Liver (tissue), 9 donors: Measurements from ENCODE around the gene USP11. TPM values are rescaled to one million over a fixed set of nuclear protein-coding genes. Genes with fewer than 3 reads are reported as not detected.

ENCODE experiments used
- DNase-seq: peaks from one replicate; pipeline ENCODE4 v3.0.0-alpha.2; 2017; ENCODE audit warnings: low spot score
- H3K27ac ChIP-seq, 2 donors: one replicate each; pipeline ENCODE4 v1.7.0; 2013; ENCODE audit warnings: inconsistent platforms in 2 of 2, low read length in 2 of 2, control low read depth in 1 of 2, low read depth in 1 of 2, mild to moderate bottlenecking in 1 of 2
- H3K27me3 ChIP-seq, 4 donors: one replicate each; pipeline versions ENCODE4 v1.6.1 to v1.7.0; 2013; ENCODE audit warnings: low read length in 3 of 4, inconsistent platforms in 1 of 4, mild to moderate bottlenecking in 1 of 4, moderate library complexity in 1 of 4; ENCODE audit not compliant: control insufficient read depth in 4 of 4, insufficient read depth in 4 of 4
- H3K36me3 ChIP-seq, 4 donors: one replicate each; pipeline versions ENCODE4 v1.6.1 to v1.7.0; 2013; ENCODE audit warnings: low read length in 3 of 4, mild to moderate bottlenecking in 3 of 4, low read depth in 1 of 4, moderate library complexity in 1 of 4; ENCODE audit not compliant: control insufficient read depth in 4 of 4, insufficient read depth in 3 of 4
- H3K4me1 ChIP-seq, 4 donors: one replicate each; pipeline versions ENCODE4 v1.6.1 to v1.7.0; 2013; ENCODE audit warnings: low read length in 3 of 4, mild to moderate bottlenecking in 3 of 4, moderate library complexity in 1 of 4; ENCODE audit not compliant: control insufficient read depth in 4 of 4, insufficient read depth in 4 of 4
- H3K4me3 ChIP-seq, 3 donors: one replicate each; pipeline versions ENCODE4 v1.6.1 to v1.7.0; 2013; ENCODE audit warnings: low read length in 3 of 3, control low read depth in 1 of 3, low read depth in 1 of 3, mild to moderate bottlenecking in 1 of 3
- H3K9ac ChIP-seq, 2 donors: one replicate each; pipeline ENCODE4 v1.7.0; 2013; ENCODE audit warnings: low read length in 2 of 2, mild to moderate bottlenecking in 2 of 2, moderate library complexity in 2 of 2, control low read depth in 1 of 2, low read depth in 1 of 2
- H3K9me3 ChIP-seq, 4 donors: one replicate each; pipeline versions ENCODE4 v1.6.1 to v1.7.0; 2013; ENCODE audit warnings: low read length in 3 of 4; ENCODE audit not compliant: control insufficient read depth in 4 of 4
- FOXA1 ChIP-seq: IDR thresholded peaks from 2 replicates; pipeline ENCODE4 v1.6.1; 2016; ENCODE audit warnings: antibody characterized with exemption
- HNF4G ChIP-seq: IDR thresholded peaks from 2 replicates; pipeline ENCODE4 v1.6.1; 2016; ENCODE audit warnings: antibody characterized with exemption
- JUND ChIP-seq, 2 donors: IDR thresholded peaks; 2 replicates each; pipeline ENCODE4 v1.6.1; 2016; ENCODE audit warnings: antibody characterized with exemption in 2 of 2
- REST ChIP-seq: IDR thresholded peaks from 2 replicates; pipeline ENCODE4 v1.6.1; 2016; ENCODE audit warnings: antibody characterized with exemption, mild to moderate bottlenecking
- SP1 ChIP-seq: IDR thresholded peaks from 2 replicates; pipeline ENCODE4 v1.6.1; 2018; ENCODE audit warnings: antibody characterized with exemption, mild to moderate bottlenecking
- TAF1 ChIP-seq: conservative IDR thresholded peaks from 2 replicates; pipeline ENCODE4 v1.6.1; 2016; ENCODE audit warnings: antibody characterized with exemption, mild to moderate bottlenecking
- YY1 ChIP-seq: IDR thresholded peaks from 2 replicates; pipeline ENCODE4 v1.6.1; 2016; ENCODE audit warnings: antibody characterized with exemption, mild to moderate bottlenecking
- ZBTB33 ChIP-seq: IDR thresholded peaks from 2 replicates; pipeline ENCODE4 v1.6.1; 2016; ENCODE audit warnings: antibody characterized with exemption
- WGBS: extraction: QIAGEN DNeasy Blood & Tissue Kit; methylation state at CpG from one replicate; pipeline ENCODE4 v1.1.7; 2013; 5-methylcytosine and 5-hydroxymethylcytosine counted together
- polyA plus RNA-seq, 2 donors: library from polyadenylated mRNA; stranded (reverse) in 1 of 2; unstranded in 1 of 2; fragments of 200-250 nt in 1 of 2; fragments of >200 nt in 1 of 2; fragmentation: Nextera tagmentation in 1 of 2; extraction: Ambion mirVana in 1 of 2; gene quantifications; one replicate each; pipeline versions ENCODE4 v1.2.1 to v1.2.3, GENCODE V29; 2013 to 2015
- total RNA-seq, 2 donors: library from RNA; depleted of rRNA; stranded (reverse); fragments of >200 nt; gene quantifications; one replicate each; pipeline ENCODE4 v1.2.3, GENCODE V29; 2014
- donor health status: healthy.
- donor health status: healthy.
- donor health status: healthy.
- donor health status: healthy.
- donor health status: healthy.

Gene USP11
- total and polyA plus RNA-seq, 4 donors = 9.6 to 24.3 (median 11.1) TPM

GRCh38 chrX:47234583-47234982 is 1.8 kb downstream of the USP11 start (continued):
- TF ChIP-seq ZBTB33 (no peak), JUND (IDR thresholded peaks at IDR 0.05) (no peak)

GRCh38 chrX:47235691-47236103 is 2.9 kb downstream of the USP11 start:
- WGBS = 78% methylated on average over 4 of the region's 4 CpGs

More at GRCh38 chrX:47235691-47236103, 2.9 kb downstream of the USP11 start:
- Histone ChIP-seq H3K36me3 (peaks cover 0 to 4% (median 0%) of the 10 kb centered on the region in 4 donors), H3K4me3 (no peak overlapping the region), H3K27me3 (no peaks in the 10 kb centered on the region), H3K27ac (no peak overlapping the region), H3K9ac (no peak overlapping the region), H3K4me1 (peaks cover 0 to 7% (median 0%) of the 10 kb centered on the region in 4 donors), H3K9me3 (peaks cover 0 to 4% (median 0%) of the 10 kb centered on the region in 4 donors)
- TF ChIP-seq REST (no peak), TAF1 (no peak), SP1 (no peak), HNF4G (no peak), ZBTB33 (no peak), YY1 (no peak), FOXA1 (no peak)
- DNase-seq = no peak
